Endodermal cell (in vitro differentiated cells): ENCODE results near the gene POLR3E. TPM values are rescaled to one million over a fixed set of nuclear protein-coding genes. Genes with fewer than 3 reads are reported as not detected.
A peak's percentile ranks its signal among the peaks of the same experiment; 100 is the strongest.

Experiments
- DNase-seq: peaks from one replicate; pipeline ENCODE4 v3.0.0-alpha.2; 2017
- H3K27ac ChIP-seq: 2 replicates; pipeline ENCODE4 v1.5.1; 2013; ENCODE audit warnings: mild to moderate bottlenecking, low read depth, low read length, moderate library complexity
- H3K27me3 ChIP-seq: 2 replicates; pipeline ENCODE4 v1.6.1; 2013; ENCODE audit warnings: mild to moderate bottlenecking, low read length, moderate library complexity; ENCODE audit not compliant: insufficient read depth, control insufficient read depth, poor library complexity, severe bottlenecking
- H3K36me3 ChIP-seq: 2 replicates; pipeline ENCODE4 v1.7.0; 2013; ENCODE audit warnings: mild to moderate bottlenecking, low read length, moderate library complexity; ENCODE audit not compliant: control insufficient read depth, insufficient read depth
- H3K4me1 ChIP-seq: one replicate; pipeline ENCODE4 v1.7.0; 2013; ENCODE audit warnings: low read length; ENCODE audit not compliant: control insufficient read depth, insufficient read depth
- H3K4me3 ChIP-seq: 2 replicates; pipeline ENCODE4 v1.5.1; 2013; ENCODE audit warnings: mild to moderate bottlenecking, low read length, moderate library complexity
- H3K9ac ChIP-seq: 2 replicates; pipeline ENCODE4 v1.6.1; 2013; ENCODE audit warnings: mild to moderate bottlenecking, low read length, moderate library complexity; ENCODE audit not compliant: poor library complexity, severe bottlenecking; ENCODE audit errors: extremely low read depth
- H3K9me3 ChIP-seq: 2 replicates; pipeline ENCODE4 v1.6.1; 2013; ENCODE audit warnings: mild to moderate bottlenecking, low read length, moderate library complexity; ENCODE audit not compliant: control insufficient read depth
- H3K27ac Mint-ChIP-seq: 2 replicates; pipeline ENCODE4 v1.8.0; 2020; ENCODE audit warnings: mixed read lengths
- H3K27me3 Mint-ChIP-seq: 2 replicates; pipeline ENCODE4 v1.8.0; 2021; ENCODE audit warnings: mild to moderate bottlenecking, mixed read lengths; ENCODE audit not compliant: insufficient read depth
- H3K36me3 Mint-ChIP-seq: 2 replicates; pipeline ENCODE4 v1.8.0; 2020; ENCODE audit warnings: low read depth, mixed read lengths
- H3K4me1 Mint-ChIP-seq: 2 replicates; pipeline ENCODE4 v1.8.0; 2020; ENCODE audit warnings: mixed read lengths
- H3K4me3 Mint-ChIP-seq: 2 replicates; pipeline ENCODE4 v1.8.0; 2020; ENCODE audit warnings: mild to moderate bottlenecking, moderate library complexity, mixed read lengths
- H3K9me3 Mint-ChIP-seq: 2 replicates; pipeline ENCODE4 v1.8.0; 2020; ENCODE audit warnings: mild to moderate bottlenecking, mixed read lengths
- CTCF ChIP-seq: fragments of 200-600 bp; sonication (generic); conservative IDR thresholded peaks from 2 replicates; pipeline ENCODE4 v1.5.0; 2021; ENCODE audit warnings: antibody characterized with exemption, mild to moderate bottlenecking
- WGBS, 2 experiments: methylation state at CpG; one replicate each; pipeline versions ENCODE4 v1.1.5 to v1.1.7; 2013; ENCODE audit warnings: missing lambda C conversion rate in 2 of 2, mixed read lengths in 1 of 2; ENCODE audit not compliant: insufficient coverage in 1 of 2, insufficient read length in 1 of 2; 5-methylcytosine and 5-hydroxymethylcytosine counted together
- total RNA-seq, 2 donors: library from RNA; stranded (reverse); fragmentation: NEBNext Ultra II Directional in 1 of 2; extraction: Animal tissue kit (Norgen Biotek cat#: 25700) in 1 of 2; gene quantifications; 2 replicates in 1 of 2; 3 replicates in 1 of 2; pipeline ENCODE4 v1.2.1, GENCODE V29; 2021

The POLR3E gene
- total RNA-seq, 2 donors from 2014 or later, result 73.1 to 73.6 TPM

- TF ChIP-seq CTCF, result no peak
- Mint-ChIP-seq H3K9me3 (no peaks in the 10 kb centered on the region), H3K27ac (no peak overlapping the region)
These were observed 24.8 kb downstream of the POLR3E start for GRCh38 chr16:22322021-22322471.

GRCh38 chr16:22322741-22323140, 25.5 kb downstream of the POLR3E start:
- Histone ChIP-seq H3K9ac (no peak overlapping the region), H3K36me3 (peaks cover 63% of the 10 kb centered on the region), H3K9me3 (no peaks in the 10 kb centered on the region), H3K27me3 (no peaks in the 10 kb centered on the region), H3K4me3 (no peak overlapping the region), H3K4me1 (no peaks in the 10 kb centered on the region), H3K27ac (no peak overlapping the region)
- Mint-ChIP-seq H3K36me3 (peaks cover 58% of the 10 kb centered on the region), H3K27ac (no peak overlapping the region), H3K27me3 (no peaks in the 10 kb centered on the region), H3K4me3 (no peak overlapping the region), H3K4me1 (no peaks in the 10 kb centered on the region), H3K9me3 (no peaks in the 10 kb centered on the region)
- no peak for TF ChIP-seq CTCF
- WGBS, 2 experiments, result 93 to 96% methylated on average over 12 to 17 of the region's 17 CpGs
- DNase-seq, result peak; percentile 38

More at GRCh38 chr16:22322021-22322471, 24.8 kb downstream of the POLR3E start:
- H3K4me1 ChIP-seq, result no peaks in the 10 kb centered on the region
- peak; percentile 32 for DNase-seq
- H3K36me3 ChIP-seq, result peaks cover 63% of the 10 kb centered on the region
- H3K9me3 ChIP-seq, result no peaks in the 10 kb centered on the region
- H3K27me3 ChIP-seq, result no peaks in the 10 kb centered on the region
- 93 to 94% methylated on average over 8 to 11 of the region's 11 CpGs for WGBS, 2 experiments
- no peak overlapping the region for H3K4me3 ChIP-seq
- H3K4me3 Mint-ChIP-seq, result no peak overlapping the region
- no peaks in the 10 kb centered on the region for H3K27me3 Mint-ChIP-seq
- H3K27ac ChIP-seq, result no peak overlapping the region
- peaks cover 60% of the 10 kb centered on the region for H3K36me3 Mint-ChIP-seq
- no peak overlapping the region for H3K9ac ChIP-seq
- H3K4me1 Mint-ChIP-seq, result no peaks in the 10 kb centered on the region

GRCh38 chr16:22323173-22323958, 26.2 kb downstream of the POLR3E start:
- H3K27me3 Mint-ChIP-seq, result no peaks in the 10 kb centered on the region
- H3K27ac Mint-ChIP-seq, result no peak overlapping the region
- H3K36me3 Mint-ChIP-seq, result peaks cover 60% of the 10 kb centered on the region
- no peaks in the 10 kb centered on the region for H3K4me1 ChIP-seq
- H3K4me3 ChIP-seq, result no peak overlapping the region
- no peaks in the 10 kb centered on the region for H3K27me3 ChIP-seq
- H3K4me1 Mint-ChIP-seq, result no peaks in the 10 kb centered on the region
- TF ChIP-seq CTCF, result no peak
- no peak overlapping the region for H3K27ac ChIP-seq
- no peaks in the 10 kb centered on the region for H3K9me3 ChIP-seq
- H3K4me3 Mint-ChIP-seq, result no peak overlapping the region
- H3K36me3 ChIP-seq, result peaks cover 63% of the 10 kb centered on the region
- 92% methylated on average over 7 to 12 of the region's 12 CpGs for WGBS, 2 experiments
- no peaks in the 10 kb centered on the region for H3K9me3 Mint-ChIP-seq
- DNase-seq, result peak; percentile 35
- no peak overlapping the region for H3K9ac ChIP-seq
